HG03196 (cell line): ENCODE data around the gene ACTG1.
A peak's percentile ranks its signal among the peaks of the same experiment; 100 is the strongest.

Experiments used
- ATAC-seq: cut with Tn5 transposase; IDR thresholded peaks from one replicate; pipeline ENCODE4 v1.9.1; 2021; ENCODE audit not compliant: unreplicated experiment

The ACTG1 gene

DNA sequence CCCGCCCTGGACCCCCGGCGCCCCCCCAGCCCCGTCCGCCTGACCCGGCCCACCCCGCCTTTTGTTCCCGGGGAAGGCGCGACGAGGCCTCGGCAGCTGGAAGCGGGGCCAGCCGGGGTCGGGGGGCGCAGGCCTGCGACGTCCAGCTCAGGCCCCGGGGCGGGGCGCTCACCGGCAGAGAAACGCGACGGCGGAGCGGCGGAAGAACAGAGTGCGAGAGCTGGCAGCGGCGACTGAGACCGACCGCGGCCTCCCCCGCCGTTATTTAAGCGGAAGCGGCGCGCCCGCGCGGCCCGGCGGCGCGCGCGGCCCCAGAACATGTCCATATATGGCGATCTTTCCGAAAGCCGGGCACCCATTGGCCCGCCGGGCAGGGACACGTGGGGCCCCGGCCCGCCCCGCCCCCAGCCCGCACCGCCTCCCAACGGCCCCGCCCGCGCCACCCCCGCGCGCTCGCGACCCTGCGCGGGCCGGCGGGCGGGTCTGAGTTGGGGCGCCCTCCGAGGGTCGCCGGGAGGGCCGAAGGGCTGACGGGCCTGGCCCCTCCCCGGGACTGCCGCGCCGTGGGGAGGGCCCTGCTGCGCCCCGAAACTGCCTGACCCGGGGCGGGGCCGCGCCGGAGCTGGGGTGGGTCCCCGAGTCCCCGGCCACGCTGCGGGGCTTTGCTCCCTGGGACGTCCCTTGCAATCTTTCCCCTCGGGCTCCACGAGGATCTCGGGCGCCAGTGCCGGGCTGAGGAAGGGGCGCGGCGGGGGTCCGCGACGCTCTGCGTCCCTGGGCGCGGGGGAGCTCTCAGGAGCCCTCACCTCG is at the start of gene ACTG1:
Gene ACTG1, minus strand, starts transcription at position 238 of the 810 bp plus-strand sequence. CDS start 445 bp downstream, outside the sequence.
- ATAC-seq = peak; percentile 42

DNA sequence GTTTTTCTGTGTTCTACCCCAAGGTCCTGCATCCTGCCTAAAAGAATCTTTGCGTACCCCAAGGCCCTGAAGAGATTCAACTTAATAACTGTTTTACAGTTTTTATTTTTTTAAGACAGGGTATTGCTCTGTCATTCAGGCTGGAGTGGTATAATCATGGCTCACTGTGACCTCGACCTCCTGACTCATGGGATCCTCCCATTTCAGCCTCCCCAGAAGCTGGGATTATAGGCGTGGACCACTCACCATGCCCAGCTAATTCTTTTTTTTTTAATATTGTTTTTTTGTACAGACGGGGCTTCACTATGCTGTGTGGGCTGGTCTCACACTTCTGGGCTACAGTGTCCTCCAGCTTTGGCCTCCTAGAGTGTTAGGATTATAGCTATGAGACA is 48.9 kb upstream of the ACTG1 start:
- ATAC-seq = no peak

GRCh38 chr17:81558941-81559806 is 46.6 kb upstream of the ACTG1 start:
- ATAC-seq = no peak

GRCh38 chr17:81558115-81558468 is 45.5 kb upstream of the ACTG1 start:
- ATAC-seq = no peak

- ATAC-seq = no peak
These were observed 44.9 kb upstream of the ACTG1 start for GRCh38 chr17:81557276-81558114.

DNA sequence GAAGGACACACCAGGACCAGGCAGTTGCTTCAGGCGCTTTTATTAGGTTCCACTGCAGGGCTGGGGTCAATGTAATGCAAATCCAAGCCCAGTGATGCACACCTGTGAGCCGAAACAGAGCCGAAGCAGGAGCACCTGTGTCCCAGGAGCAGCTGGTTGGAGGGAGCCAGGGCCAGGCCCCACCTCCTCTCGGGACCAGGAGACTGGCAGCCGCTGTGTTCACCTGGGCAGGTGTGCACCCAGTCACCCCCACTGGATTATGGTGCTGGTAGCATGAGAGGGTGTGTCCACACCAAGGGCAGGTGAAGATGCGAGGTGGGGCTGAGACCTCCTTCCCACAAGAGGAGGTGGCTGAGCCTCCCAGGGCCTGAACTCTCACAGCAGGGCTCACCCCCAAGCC is 44.3 kb upstream of the ACTG1 start:
- ATAC-seq = no peak

DNA sequence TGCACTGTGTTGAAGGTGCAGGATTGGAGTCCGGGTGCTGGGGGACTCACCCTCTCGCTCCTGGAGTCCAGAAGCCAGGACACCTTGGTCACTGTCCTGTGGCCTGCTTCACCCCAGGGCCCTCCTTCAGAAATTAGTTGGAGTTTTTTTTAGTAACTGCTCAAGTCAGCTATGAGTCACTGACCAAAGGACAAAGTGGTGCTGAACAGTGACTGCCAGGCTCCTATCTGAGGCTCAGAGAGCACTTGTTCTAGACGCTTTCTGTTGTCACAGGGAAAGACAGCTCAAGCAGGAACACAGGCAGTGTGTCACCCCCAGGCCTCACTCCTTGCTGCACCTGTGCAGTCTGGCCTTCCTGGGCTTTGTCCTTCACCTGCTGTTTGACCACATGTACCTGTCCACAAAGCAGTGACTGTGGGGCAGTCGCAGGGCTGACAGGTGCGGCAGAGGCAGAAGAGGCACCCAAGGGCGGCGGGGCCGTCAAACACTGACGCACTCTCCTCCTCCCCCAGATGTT is 43.6 kb upstream of the ACTG1 start:
- ATAC-seq = no peak

DNA sequence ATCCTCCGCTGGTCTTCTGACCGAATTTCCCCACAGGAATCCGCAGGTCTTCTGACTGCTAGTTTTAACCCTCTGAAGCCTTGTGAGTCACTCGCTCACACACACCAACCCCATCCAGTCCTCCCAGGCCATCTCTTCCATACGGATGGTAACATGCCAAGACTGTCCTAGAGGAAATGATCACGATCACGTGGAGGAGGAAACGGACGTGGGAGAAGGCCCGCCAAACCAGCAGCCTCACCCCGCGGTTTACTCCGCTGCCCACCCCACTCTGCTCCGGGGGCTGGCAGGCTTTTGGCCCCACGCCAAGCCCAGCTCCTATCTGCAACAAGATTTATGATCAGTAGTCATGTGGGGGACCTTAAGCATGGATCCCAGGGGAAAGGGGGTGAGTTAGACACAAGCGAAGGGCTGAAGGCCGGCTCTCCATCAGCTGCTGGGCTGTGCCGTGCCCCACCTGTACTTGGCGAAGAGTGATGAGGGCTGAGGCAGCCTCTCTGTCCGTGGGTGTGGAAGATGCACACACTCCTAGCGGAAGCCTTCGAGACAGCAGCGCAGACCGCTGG is 41.1 kb upstream of the ACTG1 start:
- no peak for ATAC-seq

GRCh38 chr17:81553018-81553615 is 40.5 kb upstream of the ACTG1 start:
- peak; percentile 31 for ATAC-seq

GRCh38 chr17:81552244-81553017 is 39.8 kb upstream of the ACTG1 start, which contains the start of gene FAAP100:
Gene FAAP100, minus strand, starts transcription at chr17:81552353. Its CDS starts 23 bp downstream, at chr17:81552330.
- peak; percentile 48 for ATAC-seq

- ATAC-seq = no peak
These were observed 39.1 kb upstream of the ACTG1 start for GRCh38 chr17:81551458-81552243.

DNA sequence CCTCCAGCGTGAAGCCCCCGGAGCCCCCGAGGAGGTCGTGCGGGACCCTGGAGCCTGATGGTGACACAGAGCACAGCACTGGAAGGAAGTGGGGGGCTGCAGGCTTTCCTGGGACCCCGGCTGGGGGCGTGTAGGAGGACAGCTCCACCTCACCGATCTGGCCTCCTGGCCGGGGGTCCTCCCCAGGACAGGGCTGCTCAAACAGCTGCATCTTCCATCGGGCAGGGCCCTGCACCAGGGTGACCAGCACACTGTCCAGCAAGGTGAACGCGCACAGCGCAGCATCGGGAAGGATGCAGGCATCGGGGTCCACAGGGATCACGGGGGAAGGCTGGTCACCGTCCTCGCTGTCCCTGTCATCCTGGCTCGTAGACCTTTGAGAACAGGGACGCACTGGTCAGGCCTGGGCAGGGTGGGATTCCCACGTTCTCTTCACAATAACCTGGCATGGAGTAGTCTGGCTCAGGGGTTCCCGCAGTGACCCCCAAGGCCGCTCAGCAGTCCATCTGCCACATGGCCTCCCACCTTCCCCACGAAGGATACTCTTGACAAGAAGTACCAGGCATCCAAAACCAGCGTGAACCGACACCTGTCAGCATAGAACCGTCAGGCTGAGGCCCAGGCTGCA is 38.3 kb upstream of the ACTG1 start:
- ATAC-seq = no peak

GRCh38 chr17:81550285-81550684 is 37.7 kb upstream of the ACTG1 start:
- ATAC-seq = no peak

DNA sequence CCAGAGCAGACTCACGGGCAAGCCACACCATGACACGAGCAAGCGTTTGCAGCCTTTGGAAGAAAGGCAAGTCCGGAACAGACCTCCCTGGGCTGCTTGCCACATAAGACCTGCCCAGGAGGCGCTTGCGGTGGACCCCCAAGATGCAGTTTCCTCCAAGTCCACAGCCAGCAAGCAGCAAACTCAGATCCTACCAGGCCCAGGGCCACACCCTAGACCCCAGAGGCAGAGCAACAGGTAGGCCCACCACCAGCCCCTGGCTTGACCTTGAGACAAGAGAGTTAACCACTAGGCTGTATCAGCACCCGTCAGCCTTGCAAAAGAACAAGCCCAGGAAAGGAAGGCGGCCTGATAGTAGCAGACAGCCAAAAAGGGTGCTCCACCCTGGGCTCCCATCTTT is 37.2 kb upstream of the ACTG1 start:
- ATAC-seq = no peak

DNA sequence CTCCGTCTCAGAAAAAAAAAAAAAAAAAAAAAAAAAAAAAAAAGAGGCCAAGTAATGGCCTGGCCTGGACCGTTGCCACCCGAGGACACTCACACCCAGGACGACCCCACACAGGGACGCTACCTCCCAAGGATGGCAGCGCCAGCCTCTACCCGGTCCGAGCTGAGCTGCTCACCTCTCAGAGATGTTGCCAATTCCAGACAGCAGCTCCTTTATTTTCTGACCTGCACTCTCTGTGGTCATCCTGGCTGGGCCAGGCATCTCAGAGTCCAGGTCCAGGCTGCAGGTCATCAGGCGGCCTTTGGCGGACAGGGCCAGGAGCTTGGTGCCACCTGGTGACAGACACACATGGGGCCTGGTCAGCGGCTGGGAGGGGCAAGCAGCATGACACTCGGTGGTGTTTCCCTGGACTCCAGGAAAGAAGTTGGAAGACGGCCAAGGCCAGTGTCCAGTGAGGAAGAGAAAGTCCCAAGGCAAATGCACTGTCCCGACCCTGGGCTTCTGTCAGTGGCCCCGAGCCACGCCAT is 36.5 kb upstream of the ACTG1 start:
- ATAC-seq = no peak

DNA sequence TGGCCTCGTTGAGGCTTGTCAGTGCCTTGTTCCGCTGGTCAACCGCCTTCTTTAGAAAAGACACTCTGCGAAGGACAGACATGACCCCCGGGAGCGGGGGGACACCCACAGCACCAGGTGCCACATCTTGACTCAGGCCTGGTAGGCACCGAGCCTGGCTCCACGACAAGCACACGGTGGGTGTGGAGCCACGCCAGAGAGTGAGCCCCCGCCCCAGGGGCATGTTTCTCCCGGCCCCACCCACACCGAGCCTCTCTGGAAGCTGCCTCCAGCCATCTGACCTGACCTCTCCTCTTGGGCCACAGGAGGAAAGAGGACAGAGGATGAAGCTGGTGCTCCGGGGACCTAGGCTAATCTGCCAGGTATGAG is 35.0 kb upstream of the ACTG1 start:
- no peak for ATAC-seq

GRCh38 chr17:81546906-81547613 is 34.5 kb upstream of the ACTG1 start:
- no peak for ATAC-seq
